GM23338 (cell line): ENCODE data around the gene S100P. TPM values are rescaled to one million over a fixed set of nuclear protein-coding genes. Genes with fewer than 3 reads are reported as not detected.

Experiments
- ATAC-seq: fragments of 200-7000 bp; cut with Tn5 transposase; 3 replicates; pipeline ENCODE4 v1.9.1; 2020
- DNase-seq: peaks from one replicate; pipeline ENCODE4 v3.0.0-alpha.2; 2015; ENCODE audit warnings: low spot score
- H2AFZ ChIP-seq: fragments of 200-600 bp; sonication (generic); 2 replicates; pipeline ENCODE4 v1.8.0; 2016; ENCODE audit warnings: antibody characterized with exemption, mild to moderate bottlenecking, moderate library complexity
- H3F3A ChIP-seq: fragments of 200-600 bp; sonication (generic); replicated peaks from 2 replicates; pipeline ENCODE4 v1.8.0; 2017; ENCODE audit warnings: antibody characterized with exemption, mixed run types, low read depth
- H3K27ac ChIP-seq: fragments of 200-600 bp; sonication (generic); 2 replicates; pipeline ENCODE4 v1.6.1; 2016; ENCODE audit warnings: low read depth
- H3K27me3 ChIP-seq: fragments of 200-600 bp; sonication (generic); 2 replicates; pipeline ENCODE4 v1.8.0; 2016; ENCODE audit warnings: mild to moderate bottlenecking, mixed run types, moderate library complexity; ENCODE audit not compliant: insufficient read depth
- H3K36me3 ChIP-seq: fragments of 200-600 bp; sonication (generic); 2 replicates; pipeline ENCODE4 v1.8.0; 2016; ENCODE audit warnings: mild to moderate bottlenecking; ENCODE audit not compliant: insufficient read depth
- H3K4me1 ChIP-seq: fragments of 200-600 bp; sonication (generic); 2 replicates; pipeline ENCODE4 v1.8.0; 2016; ENCODE audit warnings: mild to moderate bottlenecking, moderate library complexity; ENCODE audit not compliant: insufficient read depth
- H3K4me2 ChIP-seq: fragments of 200-600 bp; sonication (generic); 2 replicates; pipeline ENCODE4 v1.7.1; 2017; ENCODE audit warnings: mixed run types
- H3K4me3 ChIP-seq: fragments of 200-600 bp; sonication (generic); 2 replicates; pipeline ENCODE4 v1.6.1; 2016; ENCODE audit warnings: mixed run types
- H3K79me2 ChIP-seq: fragments of 200-600 bp; sonication (generic); replicated peaks from 2 replicates; pipeline ENCODE4 v1.8.0; 2017; ENCODE audit warnings: mild to moderate bottlenecking; ENCODE audit not compliant: insufficient read depth
- H3K9me2 ChIP-seq: fragments of 200-600 bp; sonication (generic); 2 replicates; pipeline ENCODE4 v1.8.0; 2017; ENCODE audit not compliant: insufficient read depth
- H4K20me1 ChIP-seq: fragments of 200-600 bp; sonication (generic); replicated peaks from 2 replicates; pipeline ENCODE4 v1.8.0; 2017; ENCODE audit warnings: mild to moderate bottlenecking; ENCODE audit not compliant: insufficient read depth
- H3K27ac Mint-ChIP-seq: 2 replicates; pipeline ENCODE4 v1.8.0; 2020; ENCODE audit warnings: inconsistent platforms, mild to moderate bottlenecking, moderate library complexity, mixed read lengths
- H3K27me3 Mint-ChIP-seq: 3 replicates; pipeline ENCODE4 v1.8.0; 2022; ENCODE audit warnings: low read depth, mild to moderate bottlenecking, moderate library complexity, mixed read lengths, inconsistent platforms; ENCODE audit not compliant: insufficient read depth, poor library complexity
- H3K36me3 Mint-ChIP-seq: 3 replicates; pipeline ENCODE4 v1.8.0; 2021; ENCODE audit warnings: low read depth, mild to moderate bottlenecking, inconsistent platforms, moderate library complexity, mixed read lengths
- H3K4me1 Mint-ChIP-seq: 3 replicates; pipeline ENCODE4 v1.8.0; 2020; ENCODE audit warnings: mild to moderate bottlenecking, inconsistent platforms, mixed read lengths
- H3K4me3 Mint-ChIP-seq: 3 replicates; pipeline ENCODE4 v1.8.0; 2021; ENCODE audit warnings: moderate library complexity, mild to moderate bottlenecking, inconsistent platforms, mixed read lengths
- H3K9me3 Mint-ChIP-seq: 3 replicates; pipeline ENCODE4 v1.8.0; 2020; ENCODE audit warnings: moderate library complexity, mild to moderate bottlenecking, inconsistent platforms, mixed read lengths
- CREB1 ChIP-seq: fragments of 250-450 bp; sonication (Bioruptor Pico); IDR thresholded peaks from 2 replicates; pipeline ENCODE4 v1.5.0; 2020; ENCODE audit warnings: low read depth, mild to moderate bottlenecking, moderate library complexity
- EZH2 ChIP-seq: fragments of 200-600 bp; sonication (generic); IDR thresholded peaks from one replicate; pipeline ENCODE4 v1.8.0; 2017; ENCODE audit warnings: antibody characterized with exemption, mild to moderate bottlenecking, low read depth; ENCODE audit not compliant: unreplicated experiment
- EZH2phosphoT487 ChIP-seq: fragments of 200-600 bp; sonication (generic); IDR thresholded peaks from one replicate; pipeline ENCODE4 v1.8.1; 2018; ENCODE audit warnings: antibody characterized with exemption; ENCODE audit not compliant: unreplicated experiment
- JUNB ChIP-seq: IDR thresholded peaks from one replicate; pipeline ENCODE4 v1.6.1; 2016; ENCODE audit warnings: antibody characterized with exemption; ENCODE audit not compliant: unreplicated experiment
- POLR2AphosphoS5 ChIP-seq: IDR thresholded peaks from 2 replicates; pipeline ENCODE4 v1.6.1; 2016; ENCODE audit warnings: antibody characterized with exemption, low read depth
- REST ChIP-seq: IDR thresholded peaks from one replicate; pipeline ENCODE4 v1.6.1; 2018; ENCODE audit warnings: antibody characterized with exemption; ENCODE audit not compliant: unreplicated experiment
- STAT1 ChIP-seq: IDR thresholded peaks from one replicate; pipeline ENCODE4 v1.6.1; 2016; ENCODE audit warnings: antibody characterized with exemption; ENCODE audit not compliant: unreplicated experiment
- ZNF114 ChIP-seq: fragments of 250-450 bp; sonication (Bioruptor Pico); IDR thresholded peaks from 2 replicates; pipeline ENCODE4 v1.5.0; 2020; ENCODE audit warnings: mild to moderate bottlenecking, moderate library complexity
- ZNF331 ChIP-seq: fragments of 250-450 bp; sonication (Bioruptor Pico); IDR thresholded peaks from 2 replicates; pipeline ENCODE4 v1.5.0; 2020; ENCODE audit warnings: low read depth, mild to moderate bottlenecking, moderate library complexity
- polyA plus RNA-seq: library from polyadenylated mRNA; unstranded; fragments of >200 nt; fragmentation: Nextera tagmentation; extraction: Ambion mirVana; gene quantifications from 2 replicates; pipeline ENCODE4 v1.2.1, GENCODE V29; 2016
- total RNA-seq: library from RNA; depleted of rRNA; stranded (reverse); fragments of >200 nt; shearing (Covaris generic); gene quantifications from 2 replicates; pipeline ENCODE4 v1.2.3, GENCODE V29; 2014

The S100P gene
- total and polyA plus RNA-seq, 2 experiments from 2014 or later, result 0.32 TPM; not detected in 1

- Mint-ChIP-seq H3K4me3 (peak overlapping the region; percentile 49), H3K27me3 (peaks cover 33% of the 10 kb centered on the region), H3K4me1 (no peaks in the 10 kb centered on the region), H3K36me3 (no peaks in the 10 kb centered on the region), H3K27ac (no peak overlapping the region), H3K9me3 (no peaks in the 10 kb centered on the region; the same call in 2 of the 3 replicates)
- Histone ChIP-seq H3K4me3 (peak overlapping the region; percentile 58), H3K4me2 (peak overlapping the region; percentile 83), H3K27ac (no peak overlapping the region), H3K36me3 (no peaks in the 10 kb centered on the region), H3K27me3 (peaks cover 52% of the 10 kb centered on the region), H2AFZ (peak overlapping the region; percentile 94), H3K9me2 (no peaks in the 10 kb centered on the region), H3K79me2 (no peaks in the 10 kb centered on the region), H4K20me1 (no peaks in the 10 kb centered on the region), H3F3A (no peaks in the 10 kb centered on the region), H3K4me1 (0 out of 2 replicates have a peak, but pooled peaks cover 7% of the 10 kb centered on the region)
- peak; percentile 20 for TF ChIP-seq EZH2
- no peak for TF ChIP-seq CREB1
- ATAC-seq, result peak; percentile 79
- peak; percentile 45 for DNase-seq
These were observed 29.9 kb upstream of the S100P start for GRCh38 chr4:6663596-6664393.

GRCh38 chr4:6665320-6665654 is 28.4 kb upstream of the S100P start:
- Histone ChIP-seq H3K79me2 (no peaks in the 10 kb centered on the region), H3K27ac (no peak overlapping the region), H3K36me3 (no peaks in the 10 kb centered on the region), H3K4me3 (no peak overlapping the region), H3K4me1 (0 out of 2 replicates have a peak, but pooled peaks cover 4% of the 10 kb centered on the region), H3K9me2 (no peaks in the 10 kb centered on the region), H3K4me2 (no peak overlapping the region), H4K20me1 (no peaks in the 10 kb centered on the region), H3K27me3 (peaks cover 37% of the 10 kb centered on the region), H2AFZ (no peak overlapping the region), H3F3A (no peaks in the 10 kb centered on the region)
- Mint-ChIP-seq H3K9me3 (no peaks in the 10 kb centered on the region; the same call in 2 of the 3 replicates), H3K4me1 (no peaks in the 10 kb centered on the region), H3K27me3 (peaks cover 21% of the 10 kb centered on the region), H3K36me3 (no peaks in the 10 kb centered on the region), H3K4me3 (no peak overlapping the region), H3K27ac (no peak overlapping the region)
- DNase-seq (no peak), ATAC-seq (no peak)
- no peak for TF ChIP-seq EZH2phosphoT487
- no peak for TF ChIP-seq POLR2AphosphoS5
- TF ChIP-seq ZNF114, result no peak
- TF ChIP-seq JUNB, result no peak
- TF ChIP-seq STAT1, result no peak
- no peak for TF ChIP-seq ZNF331 (CRISPR knock-in tag)
- no peak for TF ChIP-seq REST
